HG02571 (cell line): Measurements from ENCODE around the gene RAB40C.
"Not testable (repeated sequence)": the region's sequence is repeated elsewhere in the genome, so short reads cannot be mapped to it uniquely, and the experiment has no call there.

Experiments used
- ATAC-seq: cut with Tn5 transposase; IDR thresholded peaks from one replicate; pipeline ENCODE4 v1.9.1; 2021; ENCODE audit warnings: mild to moderate bottlenecking, moderate library complexity; ENCODE audit not compliant: unreplicated experiment

The RAB40C gene

DNA sequence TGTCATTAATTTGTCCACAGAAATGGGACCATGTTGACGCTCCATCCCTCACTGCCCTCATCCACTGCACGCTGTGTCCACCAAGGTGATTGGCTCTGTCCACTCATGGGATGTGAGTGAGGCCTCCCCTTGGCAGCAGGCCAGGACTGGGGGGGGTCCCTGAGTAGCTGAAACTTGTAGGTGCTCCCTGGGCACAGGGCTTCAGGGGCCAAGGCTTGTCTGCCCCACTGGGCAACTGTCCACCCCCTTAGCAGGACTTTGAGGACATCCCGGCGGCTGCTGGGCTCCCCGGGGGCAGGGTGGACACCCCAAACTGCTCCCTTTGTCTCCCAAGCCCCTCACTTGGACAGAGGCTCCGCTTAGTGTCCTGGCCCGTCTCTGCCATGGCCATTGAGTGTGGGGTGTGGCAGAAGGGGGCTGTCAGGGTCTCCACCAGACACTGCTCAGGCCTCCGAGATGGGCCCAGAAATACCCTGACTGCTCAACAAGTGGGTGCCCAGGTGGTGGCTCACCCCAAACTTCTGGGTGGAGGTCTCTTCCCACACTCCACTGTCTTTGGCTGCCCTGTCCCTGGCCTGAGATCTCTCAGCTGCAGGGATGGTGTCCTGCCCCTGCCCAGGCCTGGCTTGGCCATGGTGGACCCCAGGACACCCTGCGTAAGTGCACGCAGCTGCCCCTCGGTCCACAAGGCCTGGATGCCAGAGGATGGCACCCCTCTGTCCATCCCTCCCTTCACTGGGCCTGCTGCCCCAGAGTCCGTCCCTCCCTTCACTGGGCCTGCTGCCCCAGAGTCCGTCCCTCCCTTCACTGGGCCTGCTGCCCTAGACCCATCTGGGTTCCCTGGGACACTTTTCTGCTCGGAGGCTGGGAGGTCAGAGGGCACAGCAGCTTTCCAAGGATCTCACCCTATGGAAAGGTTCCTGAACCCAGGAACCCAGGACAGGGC, 2.9 kb upstream of the RAB40C start:
- ATAC-seq = no peak

- peak; percentile 1 for ATAC-seq
Measured at GRCh38 chr16:588639-588888, 1.3 kb upstream of the RAB40C start.

GRCh38 chr16:588889-589657, 793 bp upstream of the RAB40C start:
- ATAC-seq = peak; percentile 78

DNA sequence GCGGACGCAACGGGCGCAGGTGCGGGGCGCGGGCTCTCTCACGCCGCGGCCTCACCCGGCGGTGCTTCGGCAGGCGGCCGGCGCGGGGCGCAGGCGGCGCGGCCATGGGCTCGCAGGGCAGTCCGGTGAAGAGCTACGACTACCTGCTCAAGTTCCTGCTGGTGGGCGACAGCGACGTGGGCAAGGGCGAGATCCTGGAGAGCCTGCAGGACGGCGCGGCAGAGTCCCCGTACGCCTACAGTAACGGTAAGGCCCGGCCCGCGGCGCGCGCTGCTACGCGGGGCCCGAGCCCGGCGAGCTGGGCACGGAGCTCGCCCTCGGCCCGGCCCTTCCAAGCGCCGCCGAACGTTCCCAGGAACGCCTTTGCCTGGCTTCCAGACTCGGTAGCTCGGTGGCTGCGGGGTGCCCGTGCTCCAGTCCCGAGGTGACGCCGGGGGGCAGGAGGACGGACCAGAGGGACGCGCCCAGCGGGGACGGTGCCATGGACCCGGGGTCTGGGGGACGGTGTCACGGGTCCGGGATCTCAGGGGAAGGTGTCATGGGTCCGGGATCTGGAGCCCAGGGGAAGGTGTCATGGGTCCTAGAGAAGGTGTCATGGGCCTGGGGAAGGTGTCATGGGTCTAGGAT, 435 bp downstream of the RAB40C start:
- ATAC-seq = no peak

- no peak for ATAC-seq
Measured at GRCh38 chr16:590815-591200, 942 bp downstream of the RAB40C start.

GRCh38 chr16:591231-591630, 1.4 kb downstream of the RAB40C start:
- ATAC-seq = no peak

GRCh38 chr16:591892-592517, 2.1 kb downstream of the RAB40C start:
- ATAC-seq = no peak

GRCh38 chr16:592518-593306, 2.8 kb downstream of the RAB40C start:
- no peak for ATAC-seq

GRCh38 chr16:593406-593805, 3.5 kb downstream of the RAB40C start:
- no peak for ATAC-seq

DNA sequence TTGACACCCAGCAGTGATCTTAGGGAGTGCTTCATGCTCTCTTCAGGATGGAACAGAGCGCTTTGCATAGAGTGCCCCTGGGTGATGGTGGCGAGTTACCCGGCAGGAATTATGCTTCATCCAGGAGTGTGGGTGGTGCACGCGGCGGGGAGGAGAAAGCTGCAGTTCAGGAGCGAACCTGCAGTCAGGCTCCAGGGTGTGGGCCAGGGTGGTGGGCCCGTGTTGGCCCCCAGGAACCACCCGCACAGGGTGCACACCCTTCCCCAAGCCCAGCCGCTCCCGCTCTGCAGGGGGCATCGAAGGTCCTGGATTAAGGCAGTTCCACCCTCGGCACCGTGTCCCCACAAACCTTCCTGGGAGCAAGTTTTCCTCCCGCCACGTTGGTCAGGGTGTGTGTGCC, 3.9 kb downstream of the RAB40C start:
- no peak for ATAC-seq

DNA sequence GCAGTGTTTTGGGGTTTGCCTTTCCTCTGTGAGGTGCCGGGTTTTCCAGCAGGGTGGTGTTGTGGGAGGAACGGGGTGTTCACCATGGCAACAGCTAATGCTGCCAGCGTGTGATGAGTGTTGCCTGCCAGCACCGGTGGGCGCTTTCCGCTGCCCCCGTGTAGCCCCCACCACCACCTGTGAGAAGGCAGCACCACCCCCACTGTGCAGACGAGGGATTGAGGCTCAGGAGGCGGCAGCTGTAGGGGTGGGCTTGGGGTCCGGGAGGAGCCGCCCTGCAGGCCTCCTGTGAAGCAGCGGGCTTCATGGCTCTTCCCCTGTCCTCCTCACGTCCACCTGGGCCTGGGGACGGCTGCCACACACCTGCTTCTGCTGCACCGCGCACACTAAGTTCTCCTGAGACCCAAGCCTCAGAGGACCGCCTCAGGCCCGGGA, 5.2 kb downstream of the RAB40C start:
- ATAC-seq = no peak

DNA sequence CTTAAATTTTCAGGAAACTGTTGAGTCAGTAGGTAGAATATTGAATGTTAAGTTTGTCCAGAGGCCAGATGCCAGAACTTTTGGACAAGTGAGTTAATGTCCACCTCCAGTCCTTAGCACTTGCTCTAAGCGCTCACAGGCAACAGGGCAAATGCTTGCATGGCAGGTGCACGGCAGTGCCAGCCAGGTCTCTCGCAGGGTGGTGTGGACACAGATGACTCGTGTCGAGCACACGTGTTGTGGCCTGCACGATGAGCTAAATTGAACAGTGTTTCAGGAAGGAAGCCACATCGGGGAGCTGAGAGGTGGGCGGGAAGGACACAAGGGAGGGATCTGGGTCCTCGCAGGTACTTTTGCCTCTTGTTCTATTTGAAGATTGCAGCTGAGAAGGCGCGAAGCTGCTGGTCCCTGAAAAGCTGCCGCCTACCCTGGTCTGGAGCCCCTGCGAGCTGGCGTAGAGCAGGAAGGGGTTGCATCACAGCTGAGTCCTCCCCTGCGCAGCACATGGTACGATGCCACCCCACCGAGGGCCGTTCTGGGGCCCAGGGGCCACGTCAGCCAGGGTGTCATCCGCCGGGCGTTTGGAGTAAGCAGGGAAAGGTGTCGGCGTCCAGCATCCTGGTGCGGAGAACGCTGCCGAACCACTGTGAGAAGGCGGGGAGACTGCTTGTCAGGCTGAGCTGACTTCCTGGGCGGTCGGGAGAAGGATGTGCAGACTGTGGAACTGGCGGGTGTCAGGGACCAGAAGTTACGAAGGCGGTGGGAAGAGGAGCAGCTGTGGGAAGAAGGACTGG, 6.3 kb downstream of the RAB40C start:
- ATAC-seq = no peak

- ATAC-seq = no peak
Measured at GRCh38 chr16:596736-597060, 6.8 kb downstream of the RAB40C start.

- not testable (repeated sequence) for ATAC-seq
Measured at GRCh38 chr16:597655-598054, 7.8 kb downstream of the RAB40C start.

DNA sequence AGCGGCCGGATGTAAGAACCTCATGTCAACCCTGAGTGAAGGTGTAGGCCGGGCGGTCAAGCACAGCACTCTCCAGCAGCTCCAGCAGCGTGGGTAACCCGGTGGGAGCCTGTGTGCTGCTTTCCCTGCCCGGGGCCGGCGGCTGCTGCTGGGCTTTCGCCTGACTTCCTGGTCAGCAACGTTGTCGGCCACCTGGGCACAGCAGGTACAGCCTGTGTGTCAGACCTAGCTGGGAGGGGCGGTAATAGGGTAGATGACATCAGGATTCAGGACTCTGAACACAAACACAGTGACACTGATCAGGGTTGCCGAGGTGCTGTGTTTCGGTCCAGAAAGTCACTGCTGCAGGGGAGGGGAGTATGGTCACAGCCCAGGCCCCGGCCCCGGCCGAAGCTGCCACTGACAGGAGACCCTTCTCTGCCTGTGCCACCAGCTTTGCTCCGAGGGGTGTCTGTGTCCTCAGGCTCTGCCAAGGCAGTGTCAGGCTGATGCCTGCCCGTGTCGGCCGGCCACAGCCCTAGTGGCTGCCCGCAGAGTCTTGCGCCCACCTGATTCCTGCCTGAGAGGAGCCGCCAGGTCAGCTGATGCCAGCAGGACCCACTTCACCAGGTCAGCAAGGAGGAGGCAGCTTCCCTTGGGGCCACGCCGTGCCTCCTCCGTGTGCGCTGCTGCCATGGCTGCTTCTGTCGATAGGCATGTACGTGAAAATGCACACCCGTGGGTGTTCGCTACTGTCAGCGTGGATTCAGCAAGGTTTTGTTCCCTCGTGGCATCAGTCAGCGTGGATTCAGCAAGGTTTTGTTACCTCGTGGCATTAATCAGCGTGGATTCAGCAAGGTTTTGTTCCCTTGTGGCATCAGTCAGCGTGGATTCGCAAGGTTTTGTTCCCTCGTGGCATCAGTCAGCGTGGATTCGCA, 9.2 kb downstream of the RAB40C start:
- no peak for ATAC-seq

GRCh38 chr16:600781-601180, 10.9 kb downstream of the RAB40C start:
- ATAC-seq = no peak

DNA sequence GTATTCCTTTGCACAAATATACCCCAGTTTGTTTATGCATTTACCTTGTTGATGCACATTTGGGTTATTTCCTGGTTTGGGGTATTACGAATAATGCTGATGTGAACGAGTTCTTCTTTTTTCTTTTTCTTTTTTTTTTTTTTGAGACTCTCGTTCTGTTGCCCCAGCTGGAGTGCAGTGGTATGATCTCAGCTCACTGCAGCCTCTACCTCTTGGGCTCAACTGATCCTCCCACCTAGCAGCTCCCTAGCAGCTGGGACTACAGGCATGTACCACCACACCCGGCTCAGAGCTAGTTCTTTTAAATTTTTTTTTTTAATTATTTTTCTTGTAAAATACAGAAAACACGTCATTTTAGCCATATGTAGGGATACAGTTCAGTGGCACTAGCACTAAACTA, 14.1 kb downstream of the RAB40C start:
- ATAC-seq = no peak

DNA sequence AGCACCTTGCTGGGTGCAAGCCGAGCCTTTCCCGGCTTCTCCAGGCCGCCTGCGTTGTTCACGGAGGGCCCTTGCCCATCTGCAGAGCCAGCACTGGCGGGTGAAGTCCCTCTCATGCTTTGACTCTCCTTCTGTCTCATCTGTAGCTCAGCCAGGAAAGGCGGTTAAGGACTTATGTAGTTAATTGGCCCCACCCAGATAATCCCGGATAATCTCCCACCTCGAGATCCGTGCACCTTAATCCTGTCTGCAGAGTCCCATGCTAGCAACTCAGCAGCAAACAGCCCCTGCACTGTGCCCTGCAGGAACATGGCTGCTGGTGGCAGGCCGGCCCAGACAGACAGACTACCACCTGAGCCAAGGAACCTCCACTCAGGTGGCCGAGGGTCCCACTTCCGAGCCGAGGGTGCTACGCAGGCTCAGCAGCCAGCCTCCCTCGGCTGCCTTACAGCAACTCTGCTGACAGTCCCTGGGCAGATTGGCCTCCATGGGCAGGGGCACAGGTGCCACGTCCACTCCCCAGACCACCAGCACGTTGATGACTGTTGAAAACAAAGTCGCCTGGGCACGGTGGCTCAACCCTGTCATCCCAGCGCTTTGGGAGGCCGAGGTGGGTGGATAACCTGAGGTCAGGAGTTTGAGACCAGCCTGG, 16.9 kb downstream of the RAB40C start:
- ATAC-seq = no peak
